Adipose tissue (tissue), 3 donors: ENCODE results near the gene FAM219A. TPM values are rescaled to one million over a fixed set of nuclear protein-coding genes. Genes with fewer than 3 reads are reported as not detected.

Experiments used
- H3K27ac ChIP-seq: one replicate; pipeline ENCODE4 v1.5.1; 2013; ENCODE audit warnings: low read depth, low read length
- WGBS, 3 donors: extraction: QIAGEN DNeasy Blood & Tissue Kit; methylation state at CpG; one replicate each; pipeline ENCODE4 v1.1.7; 2013; 5-methylcytosine and 5-hydroxymethylcytosine counted together
- polyA plus RNA-seq, 3 donors: library from polyadenylated mRNA; stranded (reverse); fragments of 200-250 nt; gene quantifications; one replicate each; pipeline ENCODE4 v1.2.3, GENCODE V29; 2013
- donor health status: healthy with polysubstance abuse.
- donor health status: Bipolar disorder and iron deficiency.
- donor health status: healthy.

The FAM219A gene, protein sequence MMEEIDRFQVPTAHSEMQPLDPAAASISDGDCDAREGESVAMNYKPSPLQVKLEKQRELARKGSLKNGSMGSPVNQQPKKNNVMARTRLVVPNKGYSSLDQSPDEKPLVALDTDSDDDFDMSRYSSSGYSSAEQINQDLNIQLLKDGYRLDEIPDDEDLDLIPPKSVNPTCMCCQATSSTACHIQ
- 10 to 100 TPM in 2 of 3 donors, 1 to 10 TPM in 1; 5.7 to 14.5 (median 13.6) TPM for polyA plus RNA-seq

DNA sequence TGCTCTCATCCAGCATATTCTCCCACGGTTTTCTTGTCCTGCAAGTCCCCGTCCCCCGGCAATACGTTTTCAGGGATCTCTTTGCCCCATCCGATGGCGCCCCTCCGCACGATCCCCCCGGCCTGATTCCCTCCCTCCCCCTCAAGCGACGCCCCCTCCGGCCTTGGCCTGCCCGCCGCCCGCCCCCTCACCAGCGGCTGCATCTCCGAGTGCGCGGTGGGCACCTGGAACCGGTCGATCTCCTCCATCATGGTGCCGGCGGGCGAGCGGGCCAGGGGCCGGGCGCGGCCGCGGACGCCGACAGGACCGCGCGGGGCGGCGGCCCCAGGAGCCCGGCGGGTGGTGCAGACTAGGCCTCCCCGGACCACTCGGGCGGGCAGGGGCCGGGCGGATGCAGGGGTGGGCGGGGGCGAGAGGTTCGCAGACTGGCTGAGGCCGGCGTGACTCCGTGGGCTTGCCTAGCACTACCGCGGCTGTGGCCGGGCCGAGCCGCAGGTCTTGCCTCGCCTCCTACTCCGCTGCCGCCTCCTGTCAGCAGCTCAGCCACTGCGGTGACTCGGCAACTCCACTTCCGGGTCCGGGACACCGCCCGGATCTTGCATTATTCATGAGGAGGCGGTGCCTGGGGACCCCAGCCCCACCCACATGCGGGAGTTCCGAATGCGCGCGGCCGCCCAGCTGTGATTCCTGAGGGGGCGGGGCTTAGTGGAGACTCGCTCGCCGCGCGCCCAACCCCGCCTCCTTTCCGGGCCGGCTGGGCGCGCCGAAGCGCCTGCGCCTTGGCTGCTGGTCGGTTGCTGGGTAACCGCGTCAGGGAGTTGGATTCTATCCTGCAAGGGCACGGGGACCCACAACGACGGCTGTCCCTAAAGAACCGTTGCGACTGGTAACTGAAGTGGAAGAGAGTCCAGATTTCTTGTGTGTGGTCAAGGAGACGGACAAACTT lies at the start of gene FAM219A, which contains the start of gene DNAI1:
TSS of gene FAM219A (minus strand) at position 558 of the 946 bp plus-strand sequence. CDS start at position 251, 307 bp downstream.
TSS of gene DNAI1 (plus strand) at position 793 of the 946 bp plus-strand sequence. CDS start 201 bp downstream, outside the sequence.
- WGBS, 3 donors = 1% methylated on average over 75 to 94 of the region's 94 CpGs
- peak within 1 kb of the TSS; percentile 44 for H3K27ac ChIP-seq

DNA sequence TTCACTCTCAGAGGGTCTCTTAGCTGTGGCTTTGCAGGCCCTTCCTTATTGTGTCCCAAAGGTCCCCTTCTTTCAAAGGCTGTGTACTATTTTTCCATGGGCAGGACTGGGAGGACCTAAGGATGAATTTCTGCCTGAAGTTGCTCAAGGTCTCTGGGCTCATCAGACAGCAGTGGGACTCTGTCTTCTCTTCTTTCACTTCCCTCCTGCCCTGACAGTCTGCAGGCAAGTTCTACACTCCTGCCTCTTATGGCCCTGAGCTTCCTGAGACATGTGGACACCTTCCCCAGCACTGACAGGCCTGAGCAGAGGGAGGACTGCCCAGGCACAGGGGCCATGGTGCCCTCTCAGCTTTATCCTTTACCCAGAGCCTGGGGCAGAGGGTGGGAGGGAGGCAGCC lies 49.6 kb upstream of the FAM219A start:
- H3K27ac ChIP-seq = no peak overlapping the region

DNA sequence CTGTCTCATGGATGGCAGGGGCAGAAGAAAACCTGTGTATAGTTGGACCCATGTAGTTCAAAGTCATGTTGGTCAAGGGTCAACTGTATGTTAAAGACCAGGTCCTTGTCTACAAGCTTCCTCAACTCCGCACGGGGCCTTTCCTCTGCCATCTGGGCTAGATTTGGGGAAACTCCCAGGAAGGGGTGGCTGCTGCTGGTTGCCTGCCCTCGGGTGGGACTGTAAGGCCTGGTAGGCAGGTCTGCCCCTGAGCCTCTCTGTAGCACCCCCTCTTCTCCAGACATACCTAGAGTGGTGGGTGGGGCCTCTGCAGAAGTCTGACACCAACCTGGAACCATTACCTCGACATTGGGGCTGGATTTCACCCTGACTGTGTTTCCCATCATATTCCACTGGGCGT lies 49.2 kb upstream of the FAM219A start:
- WGBS, 3 donors = 81 to 86% (median 84%) methylated on average over 5 of the region's 5 CpGs
- H3K27ac ChIP-seq = no peak overlapping the region

DNA sequence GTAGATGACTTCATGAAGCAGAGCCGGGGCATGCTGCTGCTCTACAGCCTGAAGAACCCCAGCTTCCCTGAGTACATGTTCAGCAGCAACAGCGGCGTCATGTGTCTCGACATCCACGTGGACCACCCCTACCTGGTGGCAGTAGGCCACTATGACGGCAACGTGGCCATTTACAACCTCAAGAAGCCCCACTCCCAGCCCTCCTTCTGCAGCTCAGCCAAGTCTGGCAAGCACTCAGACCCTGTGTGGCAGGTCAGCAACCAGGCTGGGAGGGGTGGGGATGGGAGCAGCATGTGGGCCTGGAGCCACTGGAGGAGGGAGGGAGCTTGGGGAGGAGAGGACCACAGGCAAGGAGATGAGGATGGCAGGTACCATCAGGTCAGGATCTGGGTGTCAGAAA lies 48.3 kb upstream of the FAM219A start:
- H3K27ac ChIP-seq = no peak overlapping the region
- whole genome bisulfite sequencing, 3 donors = 87 to 94% (median 90%) methylated on average over 7 of the region's 7 CpGs

DNA sequence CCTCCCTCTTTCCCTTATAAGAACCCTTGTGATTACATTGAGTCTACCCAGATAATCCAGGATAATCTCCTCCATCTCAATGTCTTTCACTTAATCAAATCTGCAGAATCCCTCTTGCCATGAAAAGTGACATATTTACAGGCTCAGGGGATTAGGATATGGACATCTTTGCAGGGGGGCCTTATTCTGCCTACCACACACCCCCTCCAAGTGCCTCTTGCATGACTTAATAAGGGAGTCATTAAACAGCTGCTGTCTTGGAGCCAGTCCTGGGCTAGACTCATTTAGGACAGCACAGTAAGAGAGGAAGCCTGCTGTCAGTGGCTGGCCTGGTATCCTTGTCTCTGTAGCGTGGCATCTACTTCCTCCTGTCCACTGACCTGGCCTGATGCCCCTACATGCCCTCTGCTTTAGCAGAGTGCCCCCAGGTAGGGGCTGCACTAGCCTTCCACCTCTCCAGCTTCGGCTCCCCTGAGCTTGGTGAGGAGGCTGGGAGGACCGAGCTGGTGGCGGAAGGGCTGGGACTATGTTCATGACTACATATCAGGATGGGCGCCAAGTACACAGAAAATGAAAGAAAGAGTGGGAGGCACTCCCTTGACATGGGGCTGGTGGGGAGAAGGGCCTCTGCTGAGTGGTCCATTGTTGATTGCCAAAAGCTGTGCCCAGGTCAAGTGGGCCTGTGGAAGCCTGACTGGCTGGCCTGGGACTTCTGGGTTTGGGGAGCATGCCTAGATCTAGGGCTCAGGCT lies 47.2 kb upstream of the FAM219A start:
- WGBS, 3 donors = 81 to 88% (median 88%) methylated on average over 5 of the region's 5 CpGs
- H3K27ac ChIP-seq = no peak overlapping the region

DNA sequence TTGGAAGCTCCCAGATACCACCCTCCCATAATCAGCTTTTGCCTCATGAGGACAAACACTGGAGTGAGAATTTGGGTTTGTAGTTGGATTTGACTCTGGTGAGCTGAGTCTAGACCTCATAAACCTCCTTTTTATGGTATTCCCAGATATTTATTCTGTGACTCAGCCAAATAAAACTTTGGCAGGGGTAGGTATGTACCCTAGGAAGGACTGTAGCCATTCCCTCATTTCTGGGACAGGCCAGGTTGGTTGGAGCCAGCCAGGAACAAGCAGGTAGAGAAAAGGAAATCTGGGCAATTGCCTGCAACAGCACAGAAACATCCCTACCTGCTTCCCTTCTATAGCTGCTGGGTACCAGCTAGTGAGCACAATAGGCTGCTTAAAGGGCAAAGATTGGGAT lies 45.0 kb upstream of the FAM219A start:
- no peak overlapping the region for H3K27ac ChIP-seq

DNA sequence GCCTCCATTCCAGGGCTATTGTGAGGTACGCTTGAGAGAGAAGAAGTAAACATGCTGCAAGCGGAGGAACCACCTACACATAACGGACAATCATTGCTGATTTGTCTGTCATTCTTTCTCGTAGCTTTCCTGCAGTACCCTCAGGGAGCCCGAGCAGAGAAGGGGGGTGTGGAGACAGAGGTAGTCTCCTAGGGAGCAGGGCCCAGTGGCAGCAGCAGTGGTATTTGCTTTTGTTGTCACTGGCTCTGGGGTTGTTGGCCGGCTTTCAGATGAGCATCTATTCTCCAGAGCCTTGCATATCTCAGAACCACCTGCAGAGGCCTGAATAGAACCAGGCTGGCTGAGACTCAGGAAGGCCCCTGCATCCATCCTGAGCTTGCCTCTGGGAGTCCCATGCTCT lies 44.5 kb upstream of the FAM219A start:
- H3K27ac ChIP-seq = no peak overlapping the region
- WGBS, 3 donors = 61 to 84% (median 83%) methylated on average over 6 of the region's 6 CpGs

DNA sequence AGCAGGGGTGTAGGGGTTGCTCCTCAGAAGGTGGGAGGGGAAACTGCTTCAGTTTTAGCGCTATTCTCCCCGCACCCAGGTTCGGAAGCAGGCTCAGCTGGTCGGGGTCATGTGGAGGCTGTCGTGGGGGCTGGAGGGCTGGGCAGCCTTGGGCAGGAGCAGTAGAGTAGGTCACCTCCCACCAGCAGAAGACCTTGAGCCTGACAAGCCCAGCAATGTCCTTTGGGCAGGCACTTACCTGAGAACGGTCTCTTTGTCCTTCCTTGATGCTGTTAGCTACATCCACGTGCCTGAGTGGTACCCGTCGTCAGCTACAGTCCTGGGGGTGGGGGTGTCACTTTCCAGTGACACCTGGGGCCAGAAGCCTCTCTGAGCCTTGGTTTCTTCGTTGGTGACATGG lies 44.1 kb upstream of the FAM219A start:
- WGBS, 3 donors = 41 to 67% (median 54%) methylated on average over 10 of the region's 10 CpGs
- no peak overlapping the region for H3K27ac ChIP-seq

DNA sequence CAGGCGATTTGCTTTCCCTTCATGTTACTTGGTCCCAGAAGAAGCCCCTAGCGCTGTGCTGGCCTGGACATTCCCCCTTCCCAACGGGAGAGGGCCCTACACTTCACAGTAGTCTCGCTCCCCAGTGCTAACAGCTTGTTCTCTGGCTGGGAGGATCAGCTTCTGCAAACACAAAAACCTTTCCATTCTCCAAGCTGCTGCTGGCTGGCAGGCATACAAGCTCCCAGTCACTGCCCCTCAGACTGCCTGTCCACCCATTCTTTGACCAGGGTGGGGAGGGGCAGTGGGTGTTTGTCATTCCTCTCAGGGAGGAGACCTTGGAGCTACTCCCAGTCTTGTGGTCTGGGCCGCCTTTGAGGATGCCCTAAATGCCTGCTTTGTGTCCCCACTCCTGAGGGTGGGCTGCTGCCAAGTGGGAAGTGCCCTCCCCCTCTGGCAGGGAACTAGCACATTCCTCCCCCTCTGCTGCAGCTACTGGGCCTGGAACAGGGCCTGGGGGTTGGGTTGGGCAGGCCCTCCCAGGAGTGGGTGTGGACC lies 43.6 kb upstream of the FAM219A start:
- no peak overlapping the region for H3K27ac ChIP-seq

DNA sequence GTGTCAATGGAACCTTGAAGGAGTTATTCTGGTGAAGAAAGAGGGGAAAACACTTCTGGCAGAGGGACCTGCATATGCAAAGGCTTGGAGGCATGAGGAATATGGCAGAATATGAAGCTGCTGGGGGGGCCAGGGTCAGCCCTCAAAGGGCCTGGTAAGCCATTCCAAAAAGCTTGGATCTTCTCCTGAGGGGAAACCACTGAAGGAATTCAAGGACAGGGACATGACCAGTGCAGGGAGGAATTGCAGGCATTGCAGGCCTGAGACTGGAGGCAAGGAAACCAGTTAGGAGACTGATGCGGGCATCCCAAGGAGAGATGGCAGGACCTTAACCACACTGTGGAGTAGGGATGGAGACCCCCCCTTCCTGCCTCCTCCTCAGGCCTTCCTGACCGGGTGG lies 43.0 kb upstream of the FAM219A start:
- H3K27ac ChIP-seq = no peak overlapping the region
- WGBS, 3 donors = 42 to 92% (median 70%) methylated on average over 1 to 2 of the region's 2 CpGs

More for the DNA sequence above, 43.6 kb upstream of the FAM219A start:
- WGBS, 3 donors = 30 to 33% (median 32%) methylated on average over 5 of the region's 5 CpGs

DNA sequence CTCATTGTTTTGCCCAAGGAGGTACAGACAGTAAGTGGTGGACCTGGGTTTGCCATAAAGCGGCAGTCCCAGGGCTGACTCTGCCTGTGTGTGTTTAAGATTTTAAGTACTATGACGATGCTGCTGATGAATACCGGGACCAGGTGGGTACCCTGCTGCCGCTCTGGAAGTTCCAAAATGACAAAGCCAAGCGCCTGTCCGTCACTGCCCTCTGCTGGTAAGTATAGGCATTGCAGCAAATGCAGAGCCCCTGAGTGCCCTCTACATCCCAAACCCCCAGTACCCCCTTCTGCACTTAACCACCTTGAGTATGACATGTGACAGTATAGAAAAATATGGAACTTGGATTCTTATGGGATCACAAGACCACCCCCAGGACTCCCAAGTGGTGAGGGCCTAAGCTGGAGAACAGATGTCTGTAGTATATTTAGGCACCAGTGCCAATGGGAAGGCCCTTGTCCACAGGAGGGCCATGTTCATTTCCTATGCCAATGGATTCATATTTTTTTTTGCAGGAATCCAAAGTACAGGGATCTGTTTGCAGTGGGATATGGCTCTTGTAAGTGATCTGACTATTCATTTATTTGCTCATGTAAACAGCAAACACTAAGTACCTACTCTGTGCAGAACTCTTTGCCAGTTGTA lies 42.4 kb upstream of the FAM219A start:
- no peak overlapping the region for H3K27ac ChIP-seq
- WGBS, 3 donors = 2 to 3% (median 3%) methylated on average over 6 of the region's 6 CpGs

DNA sequence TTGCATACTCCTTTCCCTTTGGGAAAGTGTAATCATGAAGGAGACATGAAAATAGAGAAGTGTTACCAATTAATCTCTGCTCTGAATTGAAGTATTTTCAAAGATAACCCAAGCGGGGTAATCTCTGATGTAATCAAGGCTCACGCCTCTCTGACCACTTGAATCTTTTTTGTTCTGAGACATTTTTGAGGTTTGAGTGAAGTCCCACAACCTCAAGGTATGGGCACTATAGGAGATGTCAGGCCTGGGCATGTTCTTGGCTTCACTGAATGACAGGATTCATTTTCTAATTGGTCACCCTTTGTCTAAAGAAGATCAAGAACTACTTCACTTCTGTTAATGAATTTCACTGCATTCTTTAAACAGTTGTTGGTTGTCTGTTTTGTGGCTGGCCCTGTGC lies 40.7 kb upstream of the FAM219A start:
- H3K27ac ChIP-seq = no peak overlapping the region

DNA sequence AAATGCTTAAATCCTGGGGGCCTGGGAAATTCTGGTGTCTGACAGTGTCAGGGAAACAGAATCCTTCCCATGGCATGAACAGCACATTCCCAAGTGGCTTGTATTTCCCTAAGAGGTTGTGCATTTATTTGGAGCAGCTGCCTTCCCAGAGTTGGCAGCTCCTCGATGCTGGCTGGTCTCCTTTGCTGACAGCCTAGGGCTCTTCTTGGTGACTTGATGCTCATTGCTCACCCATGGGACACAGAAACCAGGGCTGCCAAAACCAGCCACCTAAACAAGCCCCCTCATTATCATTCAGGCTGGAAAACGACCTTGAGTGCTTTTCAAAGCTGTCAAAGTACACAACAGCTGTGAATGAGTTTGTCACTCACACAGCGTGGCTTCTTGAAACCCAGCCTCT lies 40.2 kb upstream of the FAM219A start:
- 41 to 48% (median 47%) methylated on average over 3 of the region's 3 CpGs for WGBS, 3 donors
- no peak overlapping the region for H3K27ac ChIP-seq

More for the DNA sequence above, 40.7 kb upstream of the FAM219A start:
- 76 to 86% (median 77%) methylated on average over 2 of the region's 2 CpGs for WGBS, 3 donors

DNA sequence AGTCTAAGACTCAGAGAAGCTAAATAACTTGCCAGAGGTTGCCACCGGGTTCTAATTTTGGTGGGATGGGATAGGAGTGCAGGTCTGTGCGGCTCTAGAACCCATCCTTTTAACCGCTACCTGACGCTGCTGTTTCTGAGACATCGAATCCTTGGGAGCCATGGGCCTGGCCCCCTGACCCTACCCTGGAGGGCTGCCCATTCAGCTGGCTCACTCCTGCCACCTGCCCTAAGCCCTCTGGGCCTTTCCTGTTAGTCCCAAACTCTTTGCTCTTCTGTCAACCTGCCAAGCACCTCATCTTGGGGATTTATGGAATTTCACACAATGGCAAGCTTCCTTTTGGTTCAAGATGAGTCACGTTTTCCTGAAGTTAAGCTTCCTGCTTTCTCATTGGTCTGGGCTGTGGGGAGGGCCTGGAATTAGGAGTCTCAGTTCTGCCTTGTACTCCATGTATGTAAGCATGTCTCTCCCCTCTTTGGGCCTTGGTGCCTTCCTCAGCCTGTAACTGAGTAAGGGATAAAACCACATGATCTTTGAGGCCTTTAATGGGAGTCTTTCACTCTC lies 37.9 kb upstream of the FAM219A start:
- WGBS, 3 donors = 69 to 75% (median 73%) methylated on average over 6 of the region's 6 CpGs

DNA sequence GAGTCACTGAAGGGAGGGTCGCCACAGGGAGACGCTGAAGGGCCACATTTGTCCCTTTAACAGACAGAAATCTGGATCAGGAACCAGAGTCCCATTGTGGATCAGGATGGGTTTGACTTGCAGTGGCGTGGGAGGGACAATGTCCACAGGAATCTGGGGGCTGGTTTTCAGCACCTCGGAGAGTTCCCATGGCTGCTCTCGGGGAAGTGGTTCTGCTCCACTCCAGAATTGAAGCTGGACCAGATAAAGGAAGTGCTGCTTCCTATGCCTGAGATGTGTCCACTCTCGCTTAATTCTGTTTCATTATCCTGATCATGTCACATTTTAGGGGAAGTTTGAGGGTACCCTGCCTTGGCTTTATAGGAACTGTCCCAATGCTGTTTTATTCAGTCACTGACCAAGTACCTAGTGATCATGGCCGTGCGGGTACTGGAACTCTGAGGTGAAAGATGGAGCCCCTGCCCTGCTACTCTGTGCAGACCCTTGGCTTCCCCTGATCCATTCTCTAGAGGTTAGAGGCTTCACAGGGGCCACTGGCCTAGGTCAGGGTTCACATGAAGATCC lies 35.7 kb upstream of the FAM219A start:
- no peak overlapping the region for H3K27ac ChIP-seq
- 33 to 38% (median 36%) methylated on average over 8 of the region's 8 CpGs for WGBS, 3 donors

More for the DNA sequence above, 37.9 kb upstream of the FAM219A start:
- no peak overlapping the region for H3K27ac ChIP-seq

DNA sequence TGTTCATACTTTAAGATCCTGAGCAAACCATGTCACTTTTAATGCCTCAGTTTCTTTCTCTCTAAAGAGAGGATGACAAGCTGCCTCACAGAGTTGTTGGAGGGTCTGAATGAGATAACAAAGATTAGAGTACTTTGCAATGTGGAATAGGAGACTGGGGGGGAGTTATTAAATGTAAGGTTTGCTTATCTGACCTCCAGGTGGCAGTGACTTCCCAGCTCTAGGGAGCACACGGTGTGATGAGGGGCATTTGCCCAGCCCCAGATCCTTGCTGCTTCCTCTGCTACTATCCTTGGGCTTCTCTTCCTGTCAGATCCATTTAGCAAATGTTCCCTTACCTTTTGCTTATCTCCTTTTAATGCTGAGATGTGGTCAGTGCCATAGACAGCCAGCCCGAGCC lies 33.7 kb upstream of the FAM219A start:
- WGBS, 3 donors = 14 to 44% (median 36%) methylated on average over 2 of the region's 2 CpGs
- H3K27ac ChIP-seq = no peak overlapping the region

DNA sequence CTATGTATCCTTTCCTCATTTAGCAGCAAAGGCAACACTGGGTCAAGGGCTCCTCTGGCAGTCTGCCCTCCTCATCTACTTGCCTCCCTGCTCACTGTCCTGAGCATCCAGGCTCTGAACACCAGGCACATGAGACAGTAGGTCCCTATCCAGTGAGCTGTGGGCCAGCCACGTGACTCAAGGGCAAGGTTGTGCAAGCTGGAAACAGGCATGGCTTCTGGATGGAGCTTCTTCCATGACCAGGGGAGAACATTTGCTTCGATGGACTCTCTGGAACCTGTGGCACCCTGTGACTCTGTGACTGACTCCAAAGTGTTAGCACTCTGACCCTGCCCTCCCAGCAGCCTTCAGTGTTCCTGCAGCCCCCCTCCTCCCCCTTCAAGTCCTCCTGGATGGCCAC lies 33.2 kb upstream of the FAM219A start:
- H3K27ac ChIP-seq = no peak overlapping the region
- 48 to 65% (median 59%) methylated on average over 2 of the region's 2 CpGs for WGBS, 3 donors

DNA sequence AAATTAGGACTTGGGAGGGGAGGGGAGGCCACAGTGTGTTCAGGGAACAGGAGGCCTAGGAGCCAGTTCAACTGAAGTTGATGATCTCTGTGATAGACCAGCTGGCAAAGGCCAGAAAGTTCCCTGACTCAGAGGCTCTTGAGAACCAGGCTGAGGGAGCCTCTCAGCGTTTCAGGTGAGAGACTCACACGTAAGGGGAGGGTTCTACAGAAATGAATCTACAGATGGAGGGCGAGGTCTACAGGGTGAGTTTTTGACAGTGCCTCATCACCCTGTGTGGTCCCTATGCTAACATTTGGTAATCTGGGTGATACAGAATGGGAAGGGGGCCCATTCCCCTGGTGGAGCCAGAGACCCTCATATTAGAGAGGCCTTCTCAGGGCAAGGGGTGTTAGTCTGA lies 32.4 kb upstream of the FAM219A start:
- 47 to 62% (median 57%) methylated on average over 3 of the region's 3 CpGs for WGBS, 3 donors

More for the DNA sequence above, 32.4 kb upstream of the FAM219A start:
- no peak overlapping the region for H3K27ac ChIP-seq
